Measurements from ENCODE around the gene SH3PXD2A.
"Not testable (repeated sequence)": the region's sequence is repeated elsewhere in the genome, so short reads cannot be mapped to it uniquely, and the experiment has no call there.

Gene SH3PXD2A

GRCh38 chr10:103793920-103794883 lies 61.2 kb downstream of the SH3PXD2A start:
- DNase-seq (ENCODE audit: extremely low read depth in 1 of 2, low read depth in 1 of 2), result no peak

- no peak for DNase-seq (ENCODE audit: extremely low read depth in 1 of 2, low read depth in 1 of 2)
Measured at GRCh38 chr10:103793429-103793828, 61.9 kb downstream of the SH3PXD2A start.

GRCh38 chr10:103792547-103792946 lies 62.8 kb downstream of the SH3PXD2A start:
- no peak for DNase-seq (ENCODE audit: extremely low read depth in 1 of 2, low read depth in 1 of 2)

- no peak for DNase-seq (ENCODE audit: extremely low read depth in 1 of 2, low read depth in 1 of 2)
Measured at GRCh38 chr10:103791858-103792257, 63.5 kb downstream of the SH3PXD2A start.

GRCh38 chr10:103791291-103791690 lies 64.1 kb downstream of the SH3PXD2A start:
- no peak for DNase-seq (ENCODE audit: extremely low read depth in 1 of 2, low read depth in 1 of 2)

GRCh38 chr10:103790580-103790979 lies 64.8 kb downstream of the SH3PXD2A start:
- DNase-seq (ENCODE audit: extremely low read depth in 1 of 2, low read depth in 1 of 2), result no peak

- DNase-seq (ENCODE audit: extremely low read depth in 1 of 2, low read depth in 1 of 2), result no peak
Measured at GRCh38 chr10:103789771-103790201, 65.6 kb downstream of the SH3PXD2A start.

- DNase-seq (ENCODE audit: extremely low read depth in 1 of 2, low read depth in 1 of 2), result no peak
Measured at GRCh38 chr10:103789161-103789560, 66.2 kb downstream of the SH3PXD2A start.

- no peak for DNase-seq (ENCODE audit: extremely low read depth in 1 of 2, low read depth in 1 of 2)
Measured at GRCh38 chr10:103787331-103787730, 68.0 kb downstream of the SH3PXD2A start.

GRCh38 chr10:103786020-103786419 lies 69.4 kb downstream of the SH3PXD2A start:
- DNase-seq (ENCODE audit: extremely low read depth in 1 of 2, low read depth in 1 of 2), result no peak

GRCh38 chr10:103784723-103785418 lies 70.5 kb downstream of the SH3PXD2A start:
- DNase-seq (ENCODE audit: extremely low read depth in 1 of 2, low read depth in 1 of 2), result no peak

GRCh38 chr10:103784089-103784488 lies 71.3 kb downstream of the SH3PXD2A start:
- DNase-seq (ENCODE audit: extremely low read depth in 1 of 2, low read depth in 1 of 2), result no peak

- no peak for DNase-seq (ENCODE audit: extremely low read depth in 1 of 2, low read depth in 1 of 2)
Measured at GRCh38 chr10:103783681-103784080, 71.7 kb downstream of the SH3PXD2A start.

- no peak for DNase-seq (ENCODE audit: extremely low read depth in 1 of 2, low read depth in 1 of 2)
Measured at GRCh38 chr10:103781329-103782061, 73.9 kb downstream of the SH3PXD2A start.

- DNase-seq (ENCODE audit: extremely low read depth in 1 of 2, low read depth in 1 of 2), result no peak
Measured at GRCh38 chr10:103780242-103781149, 74.9 kb downstream of the SH3PXD2A start.

- DNase-seq (ENCODE audit: extremely low read depth in 1 of 2, low read depth in 1 of 2), result no peak
Measured at GRCh38 chr10:103778358-103779139, 76.8 kb downstream of the SH3PXD2A start.

- DNase-seq (ENCODE audit: extremely low read depth in 1 of 2, low read depth in 1 of 2), result no peak
Measured at GRCh38 chr10:103776878-103777591, 78.3 kb downstream of the SH3PXD2A start.

GRCh38 chr10:103775776-103776175 lies 79.6 kb downstream of the SH3PXD2A start:
- DNase-seq (ENCODE audit: extremely low read depth in 1 of 2, low read depth in 1 of 2), result no peak

- not testable (repeated sequence) for DNase-seq (ENCODE audit: extremely low read depth in 1 of 2, low read depth in 1 of 2)
Measured at GRCh38 chr10:103772846-103773245, 82.5 kb downstream of the SH3PXD2A start.
